T1000 (cell line): ENCODE results near the gene SWAP70.

Experiments used
- DNase-seq: peaks from one replicate; lab custom pipeline; 2025; ENCODE audit warnings: mixed read lengths; lab: John Stamatoyannopoulos, UW

Gene SWAP70

GRCh38 chr11:9651899-9652748, 11.8 kb upstream of the SWAP70 start:
- no peak for DNase-seq

- DNase-seq, result no peak
These were observed 10.0 kb upstream of the SWAP70 start for GRCh38 chr11:9653871-9654270.

- DNase-seq, result no peak
These were observed 7.0 kb upstream of the SWAP70 start for GRCh38 chr11:9656864-9657263.

- DNase-seq, result no peak
These were observed 6.3 kb upstream of the SWAP70 start for GRCh38 chr11:9657531-9657930.

GRCh38 chr11:9660886-9661285, 3.0 kb upstream of the SWAP70 start:
- DNase-seq, result no peak

DNA sequence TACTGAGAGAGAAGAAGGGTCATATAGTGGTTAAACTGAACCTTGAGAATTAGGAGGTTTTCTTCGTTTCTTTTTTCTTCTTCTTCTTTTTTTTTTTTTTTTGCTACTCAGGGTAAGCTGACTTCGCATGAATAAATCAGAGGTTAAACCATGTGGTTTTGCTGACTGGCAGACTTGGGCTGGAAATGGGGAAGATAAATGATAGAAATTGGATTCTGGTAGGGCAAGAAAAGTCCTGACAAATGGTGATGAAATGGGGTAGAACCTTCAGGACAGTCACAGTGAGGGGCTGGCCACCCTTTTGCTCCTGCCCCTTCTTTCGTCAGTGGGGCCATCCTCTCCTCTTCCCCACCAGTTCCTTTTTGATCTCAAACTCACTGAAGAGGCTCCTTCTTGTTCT, 1.6 kb upstream of the SWAP70 start:
- no peak for DNase-seq

- DNase-seq, result no peak
These were observed 647 bp downstream of the SWAP70 start for GRCh38 chr11:9664276-9665171.

- DNase-seq, result no peak
These were observed 1.9 kb downstream of the SWAP70 start for GRCh38 chr11:9665749-9666148.

DNA sequence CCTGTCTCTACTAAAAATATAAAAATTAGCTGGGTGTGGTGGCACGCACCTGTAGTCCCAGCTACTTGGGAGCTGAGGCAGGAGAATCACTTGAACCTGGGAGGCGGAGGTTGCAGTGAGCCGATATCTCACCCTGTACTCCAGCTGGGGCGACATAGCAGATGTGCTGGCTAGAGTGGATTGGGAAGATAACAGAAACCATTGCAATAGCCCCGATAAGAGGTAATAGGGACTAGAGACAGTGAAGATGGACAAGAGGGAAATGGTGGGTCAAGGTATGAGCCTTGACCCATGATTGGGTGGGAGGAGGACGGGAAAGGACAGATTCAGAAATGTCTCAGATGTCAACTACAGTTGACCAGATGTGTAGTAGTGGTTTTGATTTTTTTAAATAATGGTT, 6.1 kb downstream of the SWAP70 start:
- no peak for DNase-seq

GRCh38 chr11:9672288-9672916, 8.5 kb downstream of the SWAP70 start:
- DNase-seq, result no peak

DNA sequence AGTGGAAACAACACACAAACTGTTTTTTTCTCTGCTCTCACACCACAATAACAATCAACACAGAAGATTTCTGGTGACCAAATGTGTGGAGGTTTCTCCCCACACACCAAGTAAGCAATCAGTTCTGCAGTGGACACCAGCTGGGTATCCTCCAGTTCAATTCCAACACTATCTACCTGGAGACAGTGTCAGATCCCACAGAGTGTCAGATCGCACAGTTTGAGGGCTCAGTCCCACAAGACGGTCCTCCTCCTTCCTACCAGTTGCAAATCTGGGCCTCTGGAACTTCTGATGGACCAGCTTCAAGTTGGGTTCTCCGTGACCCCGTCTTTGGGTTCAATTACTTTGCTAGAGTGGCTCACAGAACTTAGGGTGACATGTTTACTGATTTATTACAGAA, 9.0 kb downstream of the SWAP70 start:
- DNase-seq, result no peak

GRCh38 chr11:9675691-9676090, 11.8 kb downstream of the SWAP70 start:
- no peak for DNase-seq

GRCh38 chr11:9677951-9678350, 14.1 kb downstream of the SWAP70 start:
- DNase-seq, result no peak

GRCh38 chr11:9678576-9678975, 14.7 kb downstream of the SWAP70 start:
- no peak for DNase-seq

DNA sequence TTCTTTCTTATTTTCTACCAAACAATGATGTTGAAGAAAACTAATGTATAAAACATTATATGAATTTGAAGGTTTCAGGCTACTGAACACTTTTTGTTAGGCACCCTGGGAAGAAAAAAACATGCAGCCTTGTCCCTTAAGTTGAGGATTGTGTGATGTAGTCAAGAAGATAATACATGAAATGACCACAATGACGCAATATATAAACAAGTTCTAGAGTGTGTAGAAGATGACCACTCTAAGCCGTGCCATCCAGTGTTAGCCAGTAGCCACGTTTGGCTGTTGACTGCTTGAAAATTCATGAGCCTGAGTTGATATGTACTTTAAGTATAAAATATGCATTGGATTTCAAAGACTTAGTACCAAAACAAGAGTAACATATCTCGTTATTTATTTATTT, 16.2 kb downstream of the SWAP70 start:
- no peak for DNase-seq

DNA sequence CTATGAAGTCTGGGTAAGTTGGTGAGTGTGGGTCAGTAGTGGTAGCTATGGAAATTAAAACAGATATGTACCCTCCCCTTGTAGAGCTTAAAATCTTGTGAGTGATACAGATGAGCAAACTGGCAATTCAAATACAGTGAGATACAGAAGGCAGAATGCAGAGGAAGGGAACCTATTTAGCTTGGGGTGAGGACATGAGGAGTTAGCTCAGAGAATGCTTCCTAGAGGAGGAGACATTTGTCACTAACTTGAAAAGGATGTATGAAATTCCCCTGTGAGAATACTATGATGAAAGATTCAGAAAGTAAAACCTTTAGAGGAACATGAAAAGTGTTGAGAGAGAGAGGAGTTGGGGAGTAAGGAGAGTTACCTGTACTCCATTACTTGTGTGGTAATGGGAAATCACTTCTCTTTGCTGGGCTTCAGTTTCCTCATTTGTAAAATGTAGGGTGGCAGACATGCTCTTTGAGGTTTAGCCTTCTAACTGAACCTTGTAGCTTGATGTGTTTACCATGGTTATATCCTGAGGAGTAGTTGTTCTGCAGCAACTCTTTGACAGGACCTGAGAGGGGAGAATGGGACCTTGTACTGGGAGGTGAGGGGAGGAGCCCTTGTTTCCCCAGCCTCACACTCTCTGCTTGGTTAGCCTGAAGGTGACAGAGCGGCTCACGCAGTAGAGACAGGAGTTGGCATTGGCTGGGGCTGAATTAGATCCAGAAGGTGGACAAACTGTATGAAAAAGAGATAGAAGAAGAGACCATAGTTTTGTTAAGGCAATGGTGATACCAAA, 17.9 kb downstream of the SWAP70 start:
- no peak for DNase-seq

DNA sequence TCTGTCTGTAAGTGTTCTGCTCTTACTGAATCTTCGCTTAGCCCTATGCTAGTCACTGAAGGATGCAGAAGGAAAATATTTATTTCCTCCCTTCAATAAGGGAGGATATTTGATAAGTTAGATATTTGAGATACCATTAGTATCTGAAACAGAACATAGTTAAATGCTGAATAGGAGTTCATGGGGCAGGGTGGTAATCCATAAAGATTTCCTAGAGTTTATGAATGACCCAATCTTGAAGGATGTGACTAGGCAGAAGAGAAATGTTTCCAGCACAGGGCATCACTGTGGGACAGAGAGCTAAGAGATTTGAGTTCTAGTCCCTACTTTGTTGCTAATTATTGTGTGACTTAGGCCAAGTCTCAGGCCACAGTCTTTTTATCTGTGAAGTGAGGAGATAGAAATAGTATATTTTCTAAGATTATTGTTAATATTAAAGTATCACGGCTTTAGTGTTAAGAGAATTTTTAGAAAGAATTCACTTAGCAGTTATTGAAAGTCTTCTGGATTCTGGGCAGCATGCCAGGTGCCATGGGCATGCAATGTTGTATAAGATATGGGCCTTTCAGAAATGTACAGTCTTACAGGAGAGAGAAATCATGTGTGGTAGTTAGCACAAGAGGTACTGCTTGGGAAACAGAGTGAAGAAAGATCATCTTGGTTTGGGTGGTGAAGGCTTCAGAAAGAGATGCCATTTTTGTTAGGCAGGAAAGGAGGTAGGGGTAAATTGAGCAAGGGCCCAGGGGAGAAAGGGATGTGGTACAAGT, 24.0 kb downstream of the SWAP70 start:
- DNase-seq, result no peak

DNA sequence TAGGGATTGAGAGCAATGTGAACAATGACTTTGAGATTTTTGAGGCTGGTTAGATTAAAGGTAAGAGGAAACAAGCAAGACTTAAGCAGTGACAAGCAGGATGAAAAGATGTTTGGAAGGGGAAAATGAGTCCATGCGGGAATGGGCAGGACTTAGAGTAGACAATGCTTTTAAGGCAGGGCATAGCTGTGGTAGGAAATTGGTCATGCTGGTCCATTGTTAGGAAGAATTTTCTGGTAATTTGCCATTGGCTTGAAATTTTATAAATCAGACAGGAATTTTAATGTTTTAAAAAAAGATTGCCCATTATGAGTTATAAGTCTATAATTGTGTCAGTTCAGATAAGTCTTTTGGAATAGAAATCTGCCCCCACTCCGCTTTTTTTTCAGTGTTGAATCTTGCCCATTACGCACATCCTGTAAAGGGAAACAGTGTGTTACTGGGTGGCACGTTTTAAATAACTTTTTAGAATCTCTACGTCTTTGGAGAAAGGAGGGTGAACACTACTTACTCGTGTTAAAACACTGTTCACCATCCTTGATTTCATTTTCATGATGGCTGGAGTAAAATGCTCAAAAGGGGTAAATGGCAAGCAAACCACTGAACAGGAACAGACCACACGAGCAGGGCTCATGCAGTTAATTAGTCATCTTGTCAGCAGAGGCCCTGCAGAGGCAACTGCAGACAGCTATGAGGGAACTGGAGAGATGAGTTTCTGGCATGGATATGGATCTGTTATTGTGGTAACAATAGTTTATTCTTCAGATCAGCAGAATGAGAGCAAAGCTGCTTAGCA, 25.0 kb downstream of the SWAP70 start:
- DNase-seq, result no peak

- no peak for DNase-seq
These were observed 25.8 kb downstream of the SWAP70 start for GRCh38 chr11:9689721-9690120.

DNA sequence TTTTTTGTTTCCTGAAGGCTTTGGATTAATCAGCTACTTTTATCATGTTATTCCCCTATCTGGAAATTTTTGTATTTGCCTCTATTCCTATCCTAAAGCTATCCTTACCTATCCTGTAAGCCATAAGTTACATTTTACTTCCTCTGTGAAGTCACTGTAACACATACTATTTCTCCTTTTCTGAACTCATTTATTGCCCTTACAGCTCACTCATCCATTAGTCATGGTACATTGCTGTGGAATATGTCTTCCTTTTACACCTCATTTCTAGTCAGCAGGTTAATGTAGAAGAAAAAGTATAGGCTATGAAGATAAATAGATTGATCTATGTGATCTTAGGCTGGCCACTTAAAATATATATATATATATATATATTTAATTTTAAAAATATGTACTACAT, 28.0 kb downstream of the SWAP70 start:
- no peak for DNase-seq
